Effector memory CD4-positive, alpha-beta T cell (primary cell): ENCODE data around the gene KCNJ6.

Experiments
- DNase-seq, 3 donors: peaks; one replicate each; pipeline ENCODE4 v3.0.0-alpha.2; 2020
- H3K27ac ChIP-seq: 2 replicates; pipeline ENCODE4 v1.7.0; 2013; ENCODE audit warnings: mild to moderate bottlenecking, low read length, moderate library complexity; ENCODE audit not compliant: insufficient read depth, poor library complexity, severe bottlenecking
- H3K27me3 ChIP-seq: replicated peaks from 2 replicates; pipeline ENCODE4 v1.7.0; 2013; ENCODE audit warnings: mild to moderate bottlenecking, low read length; ENCODE audit not compliant: insufficient read depth, control insufficient read depth, poor library complexity, severe bottlenecking
- H3K36me3 ChIP-seq: 2 replicates; pipeline ENCODE4 v1.7.0; 2013; ENCODE audit warnings: mild to moderate bottlenecking, low read length, moderate library complexity; ENCODE audit not compliant: control insufficient read depth, insufficient read depth
- H3K4me1 ChIP-seq: 2 replicates; pipeline ENCODE4 v1.7.0; 2013; ENCODE audit warnings: low read length, mild to moderate bottlenecking; ENCODE audit not compliant: control insufficient read depth, insufficient read depth, poor library complexity, severe bottlenecking
- H3K4me3 ChIP-seq: 2 replicates; pipeline ENCODE4 v1.7.0; 2013; ENCODE audit warnings: low read length, low read depth, mild to moderate bottlenecking; ENCODE audit not compliant: insufficient read depth, poor library complexity, severe bottlenecking
- H3K9me3 ChIP-seq: 2 replicates; pipeline ENCODE4 v1.7.0; 2013; ENCODE audit warnings: mild to moderate bottlenecking, low read length, moderate library complexity; ENCODE audit not compliant: control insufficient read depth

The KCNJ6 gene

GRCh38 chr21:37805266-37805665 lies 111.0 kb downstream of the KCNJ6 start:
- Histone ChIP-seq H3K27me3 (no peaks in the 10 kb centered on the region), H3K27ac (no peak overlapping the region), H3K36me3 (no peaks in the 10 kb centered on the region), H3K4me3 (no peak overlapping the region), H3K9me3 (no peaks in the 10 kb centered on the region), H3K4me1 (no peaks in the 10 kb centered on the region)
- no peak for DNase-seq

DNA sequence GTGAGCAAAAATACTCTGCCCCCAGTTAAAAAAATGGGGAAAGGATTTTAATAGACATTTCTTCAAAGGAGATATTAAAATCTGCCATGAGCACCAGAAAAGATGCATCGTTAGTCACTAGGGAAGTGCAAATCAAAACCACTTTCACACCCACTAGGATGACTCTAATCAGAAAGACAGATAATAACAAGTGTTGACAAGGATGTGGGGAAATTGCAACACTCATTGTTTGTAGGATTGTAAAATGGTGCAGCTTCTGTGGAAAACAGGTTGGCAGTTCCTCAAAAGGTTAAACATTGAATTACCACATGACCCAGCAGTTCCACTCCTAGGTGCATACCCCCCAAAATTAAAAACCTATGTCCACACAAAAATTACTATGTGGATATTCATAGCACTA lies 112.3 kb downstream of the KCNJ6 start:
- no peak overlapping the region for H3K4me3 ChIP-seq
- no peaks in the 10 kb centered on the region for H3K36me3 ChIP-seq
- no peaks in the 10 kb centered on the region for H3K27me3 ChIP-seq
- H3K9me3 ChIP-seq = no peaks in the 10 kb centered on the region
- no peak overlapping the region for H3K27ac ChIP-seq
- no peaks in the 10 kb centered on the region for H3K4me1 ChIP-seq
- no peak for DNase-seq

DNA sequence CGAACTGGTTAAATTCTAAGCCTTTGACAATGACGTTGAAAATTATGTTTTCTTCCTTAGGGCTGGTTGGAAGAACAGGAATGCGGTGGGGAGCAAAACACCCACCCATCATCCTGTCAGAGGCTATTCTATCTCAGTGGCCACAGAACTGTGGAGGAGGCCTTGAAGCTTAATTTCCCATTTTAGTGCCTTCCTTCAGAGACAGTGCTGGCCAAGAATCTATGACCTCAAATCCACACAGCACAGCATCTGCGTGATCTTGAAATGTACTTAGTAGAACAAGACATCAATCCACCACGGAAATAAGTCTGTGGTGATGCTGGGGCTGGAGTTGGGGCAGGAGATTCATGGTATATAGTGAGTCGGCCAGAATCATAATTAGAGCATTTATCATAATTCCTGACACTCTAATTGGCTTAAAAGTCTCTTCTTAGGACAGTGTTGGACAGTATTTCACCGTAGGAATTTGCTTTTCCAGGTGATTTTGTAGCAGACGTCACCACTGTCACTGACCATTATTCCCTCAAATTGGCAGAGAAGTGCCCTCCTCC lies 113.1 kb downstream of the KCNJ6 start:
- H3K36me3 ChIP-seq = no peaks in the 10 kb centered on the region
- no peaks in the 10 kb centered on the region for H3K27me3 ChIP-seq
- no peaks in the 10 kb centered on the region for H3K9me3 ChIP-seq
- H3K4me3 ChIP-seq = no peak overlapping the region
- no peak overlapping the region for H3K27ac ChIP-seq
- H3K4me1 ChIP-seq = no peaks in the 10 kb centered on the region
- no peak for DNase-seq

DNA sequence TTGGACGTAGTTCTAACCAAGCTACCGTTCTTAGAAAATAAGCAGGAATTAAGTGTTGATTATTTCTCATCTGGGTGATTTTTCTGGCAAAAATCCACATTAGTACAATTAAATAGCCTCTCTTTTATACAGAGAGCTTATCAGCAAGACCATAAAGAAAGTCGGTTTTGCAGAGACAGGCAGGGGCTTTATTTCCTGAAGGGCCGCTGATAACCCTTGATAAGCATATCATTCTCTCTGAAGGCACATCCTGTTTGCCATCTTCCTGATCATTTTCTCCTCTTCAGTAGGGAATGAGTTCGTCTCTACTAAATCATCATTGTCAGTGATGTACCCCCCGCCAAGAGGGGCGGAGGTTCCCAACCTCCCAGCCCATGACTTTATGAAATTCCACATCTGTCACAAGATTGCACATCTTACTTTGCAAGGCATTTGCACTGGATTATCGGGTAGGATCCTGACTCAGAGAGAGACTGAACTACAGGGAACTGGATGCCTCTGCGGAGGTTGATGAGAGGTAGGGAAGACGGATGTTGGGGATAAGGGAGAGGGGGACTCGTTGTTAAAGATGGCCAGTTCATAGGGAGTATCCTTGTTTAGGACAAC lies 115.7 kb downstream of the KCNJ6 start:
- H3K27ac ChIP-seq = no peak overlapping the region
- no peak overlapping the region for H3K4me3 ChIP-seq
- H3K4me1 ChIP-seq = no peaks in the 10 kb centered on the region
- H3K36me3 ChIP-seq = no peaks in the 10 kb centered on the region
- H3K9me3 ChIP-seq = no peaks in the 10 kb centered on the region
- no peak for DNase-seq
- no peaks in the 10 kb centered on the region for H3K27me3 ChIP-seq

- DNase-seq = no peak
- no peaks in the 10 kb centered on the region for H3K4me1 ChIP-seq
- H3K27ac ChIP-seq = no peak overlapping the region
- H3K9me3 ChIP-seq = no peaks in the 10 kb centered on the region
- H3K4me3 ChIP-seq = no peak overlapping the region
- no peaks in the 10 kb centered on the region for H3K27me3 ChIP-seq
- H3K36me3 ChIP-seq = no peaks in the 10 kb centered on the region
These were observed 116.2 kb downstream of the KCNJ6 start for GRCh38 chr21:37800057-37800455.

DNA sequence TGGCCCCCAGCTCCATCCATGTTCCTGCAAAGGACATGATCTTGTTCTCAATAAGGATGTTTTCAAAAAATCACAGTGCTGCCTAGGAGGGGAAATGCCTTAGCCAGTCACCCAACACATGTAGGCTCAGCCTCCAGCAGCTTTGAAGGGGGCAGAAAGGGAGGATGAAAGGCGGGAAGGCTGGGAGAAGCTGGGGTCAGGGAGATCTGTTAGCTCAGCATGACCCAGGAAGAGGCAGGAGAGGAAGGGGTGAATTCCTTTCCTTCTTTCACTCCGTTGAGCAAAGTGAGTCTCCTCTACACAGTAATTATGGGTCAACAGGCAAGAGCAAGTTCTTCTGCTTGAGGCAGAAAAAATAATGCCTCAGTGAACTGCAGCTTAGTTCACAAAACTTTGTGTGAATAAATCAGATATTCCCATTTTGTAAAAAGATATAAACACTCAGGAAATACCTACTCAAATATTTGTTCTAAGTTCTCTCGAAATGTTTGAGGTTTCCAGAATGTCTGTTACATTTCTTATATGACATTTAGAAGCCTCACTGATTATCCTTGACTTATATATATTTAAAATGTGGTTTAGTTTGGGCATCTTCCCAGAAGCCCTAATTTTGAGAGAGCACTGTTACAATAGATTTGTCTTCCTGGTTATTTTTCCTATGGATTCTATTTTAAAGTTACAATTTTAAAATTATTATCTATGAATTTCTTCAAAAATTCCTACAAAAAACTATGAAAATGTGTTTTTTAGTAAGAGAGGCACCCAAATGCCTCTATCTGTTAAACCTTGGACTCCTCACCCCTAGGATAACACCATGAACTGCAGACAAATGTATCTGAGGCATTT lies 116.8 kb downstream of the KCNJ6 start:
- Histone ChIP-seq H3K4me1 (no peaks in the 10 kb centered on the region), H3K36me3 (no peaks in the 10 kb centered on the region), H3K27ac (no peak overlapping the region), H3K9me3 (no peaks in the 10 kb centered on the region), H3K27me3 (no peaks in the 10 kb centered on the region), H3K4me3 (no peak overlapping the region)
- DNase-seq = no peak

DNA sequence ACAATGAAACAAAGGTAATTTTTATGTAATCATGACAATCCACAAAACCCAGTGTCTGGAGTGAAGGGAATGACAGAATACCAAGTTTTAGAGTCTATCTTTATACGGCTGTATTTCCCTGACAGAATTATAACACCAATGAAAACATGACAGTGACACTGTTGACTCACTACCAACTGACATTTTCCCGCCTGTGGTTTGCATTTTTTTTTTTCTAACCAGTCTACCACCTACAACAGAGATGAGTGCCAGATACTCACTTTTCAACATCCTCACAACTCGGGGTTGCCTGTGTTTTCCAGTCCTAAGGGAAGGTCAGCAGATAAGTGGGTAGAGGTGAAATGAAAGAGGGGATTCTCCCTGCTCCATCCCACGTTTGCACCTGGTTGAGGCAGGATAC lies 118.9 kb downstream of the KCNJ6 start:
- Histone ChIP-seq H3K36me3 (no peaks in the 10 kb centered on the region), H3K4me1 (no peaks in the 10 kb centered on the region), H3K27ac (no peak overlapping the region), H3K4me3 (no peak overlapping the region), H3K27me3 (no peaks in the 10 kb centered on the region), H3K9me3 (no peaks in the 10 kb centered on the region)
- DNase-seq = no peak

DNA sequence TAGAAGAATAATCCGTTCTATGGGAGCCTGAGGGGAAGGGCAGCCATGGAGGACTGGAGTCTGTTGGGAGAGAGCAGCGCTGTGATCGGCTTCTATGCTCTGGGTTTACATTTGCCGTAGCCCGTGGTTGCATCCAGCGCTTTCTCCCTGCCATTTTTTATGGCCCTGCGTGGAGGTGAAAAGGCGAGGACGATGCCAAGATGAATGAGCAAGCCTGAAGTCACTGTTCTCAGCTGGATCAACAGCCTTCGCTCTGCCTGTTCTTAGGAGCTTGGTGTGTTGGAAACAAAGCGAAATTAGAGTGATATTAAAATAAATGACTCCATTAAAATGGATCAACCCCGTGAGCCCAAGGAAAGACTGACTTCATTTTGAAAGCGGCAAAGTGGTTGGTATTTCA lies 120.2 kb downstream of the KCNJ6 start:
- no peaks in the 10 kb centered on the region for H3K27me3 ChIP-seq
- H3K4me3 ChIP-seq = no peak overlapping the region
- no peaks in the 10 kb centered on the region for H3K4me1 ChIP-seq
- DNase-seq = no peak
- no peak overlapping the region for H3K27ac ChIP-seq
- H3K36me3 ChIP-seq = no peaks in the 10 kb centered on the region
- H3K9me3 ChIP-seq = no peaks in the 10 kb centered on the region

DNA sequence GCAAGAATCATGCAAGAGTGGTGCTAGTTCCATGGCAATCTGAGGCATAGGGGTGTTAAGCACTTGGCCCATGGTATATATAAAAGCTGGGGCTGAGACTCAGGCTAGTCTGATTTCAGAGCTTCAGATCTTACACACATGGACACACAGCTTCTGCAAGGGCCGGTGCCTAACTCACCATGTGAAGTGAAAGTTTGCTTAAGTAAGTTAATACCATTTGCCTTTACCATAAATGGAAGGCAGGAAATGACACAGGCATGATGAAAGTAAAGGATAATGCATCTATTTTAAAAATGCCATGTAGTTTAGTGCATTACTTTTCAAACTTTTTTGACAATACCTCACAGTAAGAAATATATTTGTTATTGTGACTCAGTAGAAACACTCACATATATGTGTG lies 122.6 kb downstream of the KCNJ6 start:
- no peak for DNase-seq
- H3K4me1 ChIP-seq = no peaks in the 10 kb centered on the region

DNA sequence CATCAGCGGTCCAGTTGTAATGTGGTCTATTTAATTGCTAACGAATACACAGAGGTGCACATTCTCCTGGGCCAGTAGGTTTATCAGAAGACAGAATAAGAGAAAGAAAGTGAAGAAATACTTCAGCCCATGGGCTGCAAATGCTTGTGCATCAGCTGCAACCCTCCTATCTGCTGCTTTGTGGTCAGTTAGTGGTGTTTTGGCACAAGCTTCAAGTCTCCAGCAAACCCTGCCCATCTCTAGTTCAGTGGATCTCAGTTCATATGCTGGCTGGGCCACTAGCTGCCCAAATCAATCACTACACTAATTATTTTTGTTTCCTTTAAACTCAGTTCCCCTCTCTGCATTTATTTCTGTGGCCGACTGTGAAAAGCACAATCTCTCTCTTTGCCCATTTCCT lies 124.2 kb downstream of the KCNJ6 start:
- no peak overlapping the region for H3K27ac ChIP-seq
- no peak overlapping the region for H3K4me3 ChIP-seq
- no peaks in the 10 kb centered on the region for H3K9me3 ChIP-seq
- H3K27me3 ChIP-seq = no peaks in the 10 kb centered on the region
- DNase-seq = no peak
- no peaks in the 10 kb centered on the region for H3K36me3 ChIP-seq
- no peaks in the 10 kb centered on the region for H3K4me1 ChIP-seq

More for the DNA sequence above, 122.6 kb downstream of the KCNJ6 start:
- no peaks in the 10 kb centered on the region for H3K27me3 ChIP-seq
- no peaks in the 10 kb centered on the region for H3K36me3 ChIP-seq
- no peak overlapping the region for H3K27ac ChIP-seq
- no peaks in the 10 kb centered on the region for H3K9me3 ChIP-seq
- H3K4me3 ChIP-seq = no peak overlapping the region
